ENCODE results near the gene PROSER3. TPM values are rescaled to one million over a fixed set of nuclear protein-coding genes. Genes with fewer than 3 reads are reported as not detected.
A peak's percentile ranks its signal among the peaks of the same experiment; 100 is the strongest.

Gene PROSER3
- total RNA-seq, 1 donor = 5.8 TPM

DNA sequence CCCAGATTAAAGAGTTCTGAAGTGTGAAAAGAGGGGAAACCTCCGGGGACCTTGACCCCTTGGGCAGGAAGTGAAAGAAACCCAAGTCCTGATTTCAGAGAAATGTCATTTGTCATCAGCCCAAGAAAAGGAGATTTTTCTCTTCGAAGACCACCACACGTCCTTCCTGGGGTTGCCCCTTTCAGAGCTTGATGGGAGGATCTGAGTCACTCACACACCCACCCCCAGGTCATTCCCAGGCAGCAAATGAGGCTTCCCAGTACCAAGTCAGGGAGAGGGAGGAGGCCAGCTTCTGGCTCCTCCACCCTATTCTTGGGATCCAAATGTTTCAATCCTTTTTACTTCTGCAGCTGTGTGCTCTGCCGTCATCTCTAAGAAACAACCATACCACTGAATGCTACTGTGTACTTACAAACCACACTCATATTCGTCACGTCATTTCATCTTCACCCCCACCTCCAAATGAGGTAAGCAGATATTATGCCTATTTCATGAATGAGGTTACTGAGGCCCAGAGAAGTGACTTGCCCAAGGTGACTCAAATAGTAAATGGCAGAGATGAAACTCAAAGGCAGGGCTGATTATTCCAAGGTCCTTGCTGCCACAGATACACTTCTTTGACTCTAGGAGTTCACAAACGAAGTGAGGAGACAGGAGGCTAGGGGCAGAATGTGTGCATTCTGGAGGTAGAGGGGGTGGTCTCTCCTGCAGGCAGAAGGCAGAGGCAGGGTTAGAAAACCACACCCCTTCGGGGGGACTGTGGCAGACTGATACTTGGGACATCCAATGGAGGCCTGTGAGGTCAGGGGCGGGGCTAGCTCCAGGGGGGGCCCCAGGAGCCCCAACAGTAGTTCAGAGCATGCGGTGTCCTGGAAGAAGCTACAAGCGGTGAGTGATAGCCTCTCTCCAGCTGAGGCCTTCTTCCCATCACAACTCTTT is 45.1 kb upstream of the PROSER3 start:
- H3K27ac ChIP-seq (ENCODE audit: low read depth, low read length) = no peak overlapping the region
- peaks cover 4% of the 10 kb centered on the region for H3K79me2 ChIP-seq (ENCODE audit: insufficient read depth, low read length)
- TF ChIP-seq, protein P1, sequence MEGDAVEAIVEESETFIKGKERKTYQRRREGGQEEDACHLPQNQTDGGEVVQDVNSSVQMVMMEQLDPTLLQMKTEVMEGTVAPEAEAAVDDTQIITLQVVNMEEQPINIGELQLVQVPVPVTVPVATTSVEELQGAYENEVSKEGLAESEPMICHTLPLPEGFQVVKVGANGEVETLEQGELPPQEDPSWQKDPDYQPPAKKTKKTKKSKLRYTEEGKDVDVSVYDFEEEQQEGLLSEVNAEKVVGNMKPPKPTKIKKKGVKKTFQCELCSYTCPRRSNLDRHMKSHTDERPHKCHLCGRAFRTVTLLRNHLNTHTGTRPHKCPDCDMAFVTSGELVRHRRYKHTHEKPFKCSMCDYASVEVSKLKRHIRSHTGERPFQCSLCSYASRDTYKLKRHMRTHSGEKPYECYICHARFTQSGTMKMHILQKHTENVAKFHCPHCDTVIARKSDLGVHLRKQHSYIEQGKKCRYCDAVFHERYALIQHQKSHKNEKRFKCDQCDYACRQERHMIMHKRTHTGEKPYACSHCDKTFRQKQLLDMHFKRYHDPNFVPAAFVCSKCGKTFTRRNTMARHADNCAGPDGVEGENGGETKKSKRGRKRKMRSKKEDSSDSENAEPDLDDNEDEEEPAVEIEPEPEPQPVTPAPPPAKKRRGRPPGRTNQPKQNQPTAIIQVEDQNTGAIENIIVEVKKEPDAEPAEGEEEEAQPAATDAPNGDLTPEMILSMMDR (IDR thresholded peaks at IDR 0.05; ENCODE audit: extremely low read depth, low read depth, low read length) = no peak
- H3K4me3 ChIP-seq (ENCODE audit: insufficient read depth, low read length) = no peak overlapping the region
- no peaks in the 10 kb centered on the region for H3K36me3 ChIP-seq (ENCODE audit: insufficient read depth, low read length)
- H3K4me1 ChIP-seq (ENCODE audit: insufficient read depth, low read length) = peaks cover 10% of the 10 kb centered on the region
- H4K20me1 ChIP-seq (ENCODE audit: insufficient read depth, low read length) = no peaks in the 10 kb centered on the region
- H2AFZ ChIP-seq (ENCODE audit: low read length) = no peak overlapping the region
- H3K27me3 ChIP-seq (ENCODE audit: insufficient read depth, low read length) = no peaks in the 10 kb centered on the region
- no peak overlapping the region for H3K4me2 ChIP-seq (ENCODE audit: insufficient read depth, low read length)
- DNase-seq (ENCODE audit: insufficient read length, low spot score, missing footprints) = peak; percentile 35
- no peaks in the 10 kb centered on the region for H3K9me3 ChIP-seq (ENCODE audit: low read depth, low read length)

DNA sequence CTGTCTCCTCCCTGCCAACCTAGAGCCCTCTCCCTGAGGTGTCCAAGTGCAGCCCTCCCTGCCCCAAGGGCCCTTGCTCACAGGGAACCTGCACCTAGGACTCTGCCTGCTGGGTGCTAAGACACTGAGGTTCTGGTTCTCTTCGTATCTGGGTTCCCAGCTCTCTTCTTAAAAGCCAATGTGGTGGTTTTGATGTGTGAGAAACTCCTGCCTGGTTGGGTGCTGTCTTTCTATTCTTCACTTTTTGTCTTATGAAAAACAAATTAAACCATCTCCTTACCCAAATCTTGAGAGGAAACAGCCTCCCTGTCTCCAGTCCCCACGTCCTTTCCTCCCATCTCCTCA is 44.5 kb upstream of the PROSER3 start:
- Histone ChIP-seq H3K9me3 (ENCODE audit: low read depth, low read length) (no peaks in the 10 kb centered on the region), H3K4me1 (ENCODE audit: insufficient read depth, low read length) (peaks cover 10% of the 10 kb centered on the region), H3K36me3 (ENCODE audit: insufficient read depth, low read length) (no peaks in the 10 kb centered on the region), H3K4me2 (ENCODE audit: insufficient read depth, low read length) (no peak overlapping the region), H3K4me3 (ENCODE audit: insufficient read depth, low read length) (no peak overlapping the region), H3K27ac (ENCODE audit: low read depth, low read length) (no peak overlapping the region), H4K20me1 (ENCODE audit: insufficient read depth, low read length) (peaks cover under 1% of the 10 kb centered on the region), H3K79me2 (ENCODE audit: insufficient read depth, low read length) (peaks cover 8% of the 10 kb centered on the region), H3K27me3 (ENCODE audit: insufficient read depth, low read length) (no peaks in the 10 kb centered on the region), H2AFZ (ENCODE audit: low read length) (no peak overlapping the region)
- DNase-seq (ENCODE audit: insufficient read length, low spot score, missing footprints) = no peak
- TF ChIP-seq, protein P1 (IDR thresholded peaks at IDR 0.05; ENCODE audit: extremely low read depth, low read depth, low read length) = no peak

DNA sequence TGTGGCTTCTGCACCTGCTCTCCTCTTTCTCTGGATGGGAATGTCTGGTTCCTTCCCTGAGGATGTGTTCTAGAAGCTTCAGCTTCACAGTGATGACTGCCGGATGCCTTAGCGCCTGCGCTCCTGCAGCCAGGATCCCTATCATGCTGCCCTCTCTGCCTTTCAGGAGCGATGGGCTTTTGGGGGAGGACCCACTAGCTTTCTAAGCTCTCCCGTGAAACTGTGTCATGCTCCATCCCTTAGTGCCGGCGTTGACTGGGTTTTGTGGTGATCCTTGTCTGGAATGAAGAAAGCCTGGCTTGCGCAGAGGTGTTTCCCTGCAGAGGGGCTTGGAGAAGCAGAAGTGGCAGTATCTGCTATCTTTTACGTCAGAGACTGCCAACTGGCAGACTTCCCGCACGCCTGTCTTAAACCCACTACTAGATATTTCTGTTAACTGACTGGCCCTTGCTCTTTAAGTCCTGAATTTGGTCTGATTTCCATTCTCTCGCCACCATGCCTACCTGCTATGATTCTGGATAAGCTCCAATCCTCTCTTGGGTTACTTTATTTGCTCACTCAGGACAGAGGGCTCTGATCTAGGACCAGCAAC is 44.0 kb upstream of the PROSER3 start:
- TF ChIP-seq, protein P1 (IDR thresholded peaks at IDR 0.05; ENCODE audit: extremely low read depth, low read depth, low read length) = no peak
- H3K4me1 ChIP-seq (ENCODE audit: insufficient read depth, low read length) = peaks cover 13% of the 10 kb centered on the region
- no peak overlapping the region for H2AFZ ChIP-seq (ENCODE audit: low read length)
- no peak overlapping the region for H3K4me3 ChIP-seq (ENCODE audit: insufficient read depth, low read length)
- H3K36me3 ChIP-seq (ENCODE audit: insufficient read depth, low read length) = no peaks in the 10 kb centered on the region
- no peaks in the 10 kb centered on the region for H3K9me3 ChIP-seq (ENCODE audit: low read depth, low read length)
- peaks cover 13% of the 10 kb centered on the region for H3K79me2 ChIP-seq (ENCODE audit: insufficient read depth, low read length)
- no peak overlapping the region for H3K4me2 ChIP-seq (ENCODE audit: insufficient read depth, low read length)
- H4K20me1 ChIP-seq (ENCODE audit: insufficient read depth, low read length) = peaks cover 6% of the 10 kb centered on the region
- DNase-seq (ENCODE audit: insufficient read length, low spot score, missing footprints) = peak; percentile 60
- no peak overlapping the region for H3K27ac ChIP-seq (ENCODE audit: low read depth, low read length)
- H3K27me3 ChIP-seq (ENCODE audit: insufficient read depth, low read length) = no peaks in the 10 kb centered on the region

Measured in osteoblast (primary cell).